Gastrocnemius medialis (tissue), 4 donors: ENCODE data around the gene PSMA3. TPM values are rescaled to one million over a fixed set of nuclear protein-coding genes. Genes with fewer than 3 reads are reported as not detected.

Experiments used
- ATAC-seq, 2 donors: fragments of 150-250 bp; one replicate each; pipeline ENCODE4 v1.9.1; 2016
- DNase-seq, 2 donors: peaks; one replicate each; pipeline ENCODE4 v3.0.0-alpha.2; 2019
- H3K27ac ChIP-seq, 4 donors: fragments of 200-600 bp; sonication (generic); 1 replicate in 1 of 4; 2 replicates in 3 of 4; pipeline ENCODE4 v1.5.1; 2016 to 2018; ENCODE audit warnings: mild to moderate bottlenecking in 2 of 4, moderate library complexity in 1 of 4
- H3K27me3 ChIP-seq, 3 donors: fragments of 200-600 bp; sonication (generic) in 2 of 3; 1 replicate in 1 of 3; 2 replicates in 2 of 3; pipeline versions ENCODE4 v1.5.1 to v1.6.0; 2016 to 2019; ENCODE audit warnings: mild to moderate bottlenecking in 1 of 3, moderate library complexity in 1 of 3
- H3K36me3 ChIP-seq, 2 donors: fragments of 200-600 bp; sonication (generic) in 1 of 2; one replicate each; pipeline ENCODE4 v1.5.1; 2017 to 2018
- H3K4me1 ChIP-seq, 2 donors: fragments of 200-600 bp; sonication (generic) in 1 of 2; one replicate each; pipeline ENCODE4 v1.5.1; 2016 to 2017; ENCODE audit warnings: mild to moderate bottlenecking in 2 of 2
- H3K4me3 ChIP-seq, 4 donors: fragments of 200-600 bp; sonication (generic) in 3 of 4; 1 replicate in 1 of 4; 2 replicates in 3 of 4; pipeline ENCODE4 v1.5.1; 2016 to 2019; ENCODE audit warnings: mild to moderate bottlenecking in 2 of 4
- H3K9me3 ChIP-seq, 3 donors: fragments of 200-600 bp; sonication (generic) in 2 of 3; 1 replicate in 1 of 3; 2 replicates in 2 of 3; pipeline ENCODE4 v1.5.1; 2016 to 2019
- CTCF ChIP-seq, 5 experiments: fragments of 450-650 bp in 3 of 5; fragments of 200-600 bp in 2 of 5; sonication (generic) in 2 of 5; IDR thresholded peaks in 4 of 5; conservative IDR thresholded peaks in 1 of 5; 1 replicate in 4 of 5; 2 replicates in 1 of 5; pipeline ENCODE4 v1.5.1; 2016 to 2019; ENCODE audit warnings: antibody characterized with exemption in 5 of 5, mild to moderate bottlenecking in 3 of 5, moderate library complexity in 3 of 5
- POLR2A ChIP-seq, 2 donors: fragments of 450-650 bp; IDR thresholded peaks; one replicate each; pipeline ENCODE4 v1.6.1; 2017; ENCODE audit warnings: antibody characterized with exemption in 2 of 2, mild to moderate bottlenecking in 2 of 2, moderate library complexity in 2 of 2
- in situ Hi-C, 4 donors: fragments of 200-750 bp; cut with MboI; loops; one replicate each; pipeline versions ENCODE4 v1.15.0 to v1.8.0; 2017; ENCODE audit warnings: low sequenced_read_pairs in 4 of 4
- intact Hi-C: fragments of 100-400 bp; cut with DNase I; formaldehyde crosslinking; loops from one replicate; pipeline ENCODE4 v1.15.1; 2023; ENCODE audit warnings: low total_unique reads
- total RNA-seq, 4 donors: library from RNA; depleted of rRNA; stranded (reverse); fragments of >200 nt; gene quantifications; one replicate each; pipeline versions ENCODE4 v1.1.0 to v1.2.3, GENCODE V29; 2016

PSMA3 gene
- total RNA-seq, 4 donors from 2014 or later, result 200 to 301 (median 217) TPM

GRCh38 chr14:58287607-58288042, 43.0 kb downstream of the PSMA3 start:
- Histone ChIP-seq H3K4me3 (no peak overlapping the region), H3K27ac (no peak overlapping the region), H3K36me3 (peaks cover 0 to 73% of the 10 kb centered on the region in 2 donors), H3K4me1 (peaks cover 21 to 30% of the 10 kb centered on the region in 2 donors), H3K27me3 (no peaks in the 10 kb centered on the region), H3K9me3 (no peaks in the 10 kb centered on the region)
- in situ Hi-C loops, result no loop called here
- TF ChIP-seq POLR2A (IDR thresholded peaks at IDR 0.05) (no peak), CTCF (IDR thresholded peaks at IDR 0.05 in 4 of 5, conservative IDR thresholded peaks at IDR 0.05 in 1 of 5) (no peak)
- DNase-seq (no peak), ATAC-seq (no peak)
- intact Hi-C loops, result no loop called here

DNA sequence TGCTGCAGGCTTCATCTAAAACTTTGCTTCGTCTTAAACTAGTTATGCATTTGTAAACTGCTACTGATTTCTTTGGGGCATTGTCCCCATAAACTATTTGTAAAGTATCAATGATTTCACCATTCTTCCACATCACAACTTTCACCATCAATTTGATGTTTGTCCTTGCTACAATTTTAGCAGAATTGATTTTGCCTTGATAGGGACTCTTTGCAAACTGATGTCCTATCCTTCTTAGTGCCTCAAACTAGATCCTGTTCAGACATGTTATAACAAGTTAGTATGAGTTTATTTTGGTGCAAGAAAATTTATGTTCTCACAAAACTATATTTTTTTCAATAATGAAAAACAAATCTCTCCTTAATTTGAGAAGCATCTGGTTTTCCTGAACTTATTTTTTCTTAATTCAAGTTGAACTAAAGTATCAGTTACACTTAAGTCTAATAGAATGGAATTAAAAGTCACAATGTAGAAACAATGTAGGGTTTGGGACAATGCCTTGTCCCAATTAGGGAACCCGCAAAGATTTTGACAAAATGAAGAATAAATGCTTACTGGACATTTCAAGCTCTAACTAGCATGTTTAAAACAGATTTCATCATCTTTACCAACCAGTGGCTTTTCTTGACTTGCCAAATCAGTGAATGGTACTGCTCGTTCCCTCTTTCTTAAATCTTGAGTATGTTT, 43.6 kb downstream of the PSMA3 start:
- ATAC-seq (no peak), DNase-seq (no peak)
- in situ Hi-C loops, result no loop called here
- TF ChIP-seq POLR2A (IDR thresholded peaks at IDR 0.05) (no peak), CTCF (IDR thresholded peaks at IDR 0.05 in 4 of 5, conservative IDR thresholded peaks at IDR 0.05 in 1 of 5) (no peak)
- peaks cover 19 to 27% of the 10 kb centered on the region in 2 donors for H3K4me1 ChIP-seq
- H3K27me3 ChIP-seq, result no peaks in the 10 kb centered on the region
- intact Hi-C loops, result no loop called here
- H3K36me3 ChIP-seq, result peaks cover 0 to 78% of the 10 kb centered on the region in 2 donors
- no peak overlapping the region for H3K4me3 ChIP-seq
- H3K27ac ChIP-seq, result no peak overlapping the region
- H3K9me3 ChIP-seq, result no peaks in the 10 kb centered on the region

GRCh38 chr14:58291646-58292045, 47.0 kb downstream of the PSMA3 start:
- no peak overlapping the region for H3K27ac ChIP-seq
- H3K9me3 ChIP-seq, result no peaks in the 10 kb centered on the region
- peaks cover 34 to 38% of the 10 kb centered on the region in 2 donors for H3K4me1 ChIP-seq
- no peak overlapping the region for H3K4me3 ChIP-seq
- DNase-seq (no peak), ATAC-seq (no peak)
- TF ChIP-seq CTCF (IDR thresholded peaks at IDR 0.05 in 4 of 5, conservative IDR thresholded peaks at IDR 0.05 in 1 of 5), result no peak
- in situ Hi-C loops (loop anchor here in 3 of 4 donors (10.0 kb wide), 1 partner anchor 47 kb away; the partner anchor contains the start of gene PSMA3 (in 3 of the 3)), intact Hi-C loops (no loop called here)
- H3K27me3 ChIP-seq, result no peaks in the 10 kb centered on the region
- H3K36me3 ChIP-seq, result peaks cover 0 to 72% of the 10 kb centered on the region in 2 donors

DNA sequence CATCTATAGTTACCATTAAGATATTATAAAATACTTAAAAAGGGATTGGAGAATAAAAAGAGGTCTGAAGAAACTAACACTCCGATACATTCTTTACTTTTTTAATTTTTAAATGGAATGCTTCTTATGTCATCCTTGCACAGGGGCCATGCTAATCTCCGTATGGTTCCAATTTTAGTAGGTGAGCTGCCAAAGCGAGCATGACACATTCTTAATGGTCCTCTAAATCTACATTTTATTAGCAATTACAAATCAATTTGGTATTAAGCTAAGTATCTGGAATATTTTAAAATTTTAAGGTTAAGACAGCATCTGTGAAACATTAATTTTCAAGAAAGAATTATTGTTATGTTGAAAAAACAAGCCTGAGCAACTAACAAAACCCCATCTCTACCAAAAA, 47.5 kb downstream of the PSMA3 start:
- no peak overlapping the region for H3K4me3 ChIP-seq
- in situ Hi-C loops, result loop anchor here in 3 of 4 donors (10.0 kb wide), 1 partner anchor 47 kb away; the partner anchor contains the start of gene PSMA3 (in 3 of the 3)
- H3K36me3 ChIP-seq, result peaks cover 0 to 69% of the 10 kb centered on the region in 2 donors
- peaks cover 36 to 42% of the 10 kb centered on the region in 2 donors for H3K4me1 ChIP-seq
- H3K9me3 ChIP-seq, result no peaks in the 10 kb centered on the region
- intact Hi-C loops, result no loop called here
- H3K27ac ChIP-seq, result no peak overlapping the region
- no peaks in the 10 kb centered on the region for H3K27me3 ChIP-seq
- ATAC-seq (no peak), DNase-seq (no peak)
- TF ChIP-seq POLR2A (IDR thresholded peaks at IDR 0.05), result no peak

DNA sequence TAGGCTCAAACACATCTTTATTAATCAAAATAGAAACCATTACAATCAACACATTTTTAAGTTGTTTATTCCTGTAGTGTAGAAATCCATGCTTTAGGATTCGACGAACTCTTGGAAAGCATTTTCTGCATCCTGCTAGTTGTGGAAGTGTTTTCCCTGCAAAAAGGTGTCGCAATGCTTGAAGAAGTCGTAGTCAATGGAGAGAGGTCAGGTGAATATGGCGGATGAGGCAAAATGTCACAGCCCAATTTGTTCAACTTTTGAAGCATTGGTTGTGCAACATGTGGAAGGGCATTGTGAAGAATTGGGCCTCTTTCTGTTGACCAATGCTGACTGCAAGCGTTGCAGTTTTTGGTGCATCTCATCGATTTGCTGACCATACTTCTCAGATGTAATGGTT, 49.6 kb downstream of the PSMA3 start:
- ATAC-seq, result no peak
- no peak overlapping the region for H3K4me3 ChIP-seq
- in situ Hi-C loops (loop anchor here in 3 of 4 donors (10.0 kb wide), 1 partner anchor 49 kb away; the partner anchor contains the start of gene PSMA3 (in 3 of the 3)), intact Hi-C loops (no loop called here)
- H3K27ac ChIP-seq, result no peak overlapping the region
- no peaks in the 10 kb centered on the region for H3K9me3 ChIP-seq
- H3K27me3 ChIP-seq, result no peaks in the 10 kb centered on the region
- H3K36me3 ChIP-seq, result peaks cover 0 to 50% of the 10 kb centered on the region in 2 donors
- peaks cover 36 to 37% of the 10 kb centered on the region in 2 donors for H3K4me1 ChIP-seq
- no peak for DNase-seq
- TF ChIP-seq POLR2A (IDR thresholded peaks at IDR 0.05) (no peak), CTCF (IDR thresholded peaks at IDR 0.05 in 4 of 5, conservative IDR thresholded peaks at IDR 0.05 in 1 of 5) (no peak)
